ENCODE results near the gene CETN2.
"Not testable (repeated sequence)": the region's sequence is repeated elsewhere in the genome, so short reads cannot be mapped to it uniquely, and the experiment has no call there.

Gene CETN2

DNA sequence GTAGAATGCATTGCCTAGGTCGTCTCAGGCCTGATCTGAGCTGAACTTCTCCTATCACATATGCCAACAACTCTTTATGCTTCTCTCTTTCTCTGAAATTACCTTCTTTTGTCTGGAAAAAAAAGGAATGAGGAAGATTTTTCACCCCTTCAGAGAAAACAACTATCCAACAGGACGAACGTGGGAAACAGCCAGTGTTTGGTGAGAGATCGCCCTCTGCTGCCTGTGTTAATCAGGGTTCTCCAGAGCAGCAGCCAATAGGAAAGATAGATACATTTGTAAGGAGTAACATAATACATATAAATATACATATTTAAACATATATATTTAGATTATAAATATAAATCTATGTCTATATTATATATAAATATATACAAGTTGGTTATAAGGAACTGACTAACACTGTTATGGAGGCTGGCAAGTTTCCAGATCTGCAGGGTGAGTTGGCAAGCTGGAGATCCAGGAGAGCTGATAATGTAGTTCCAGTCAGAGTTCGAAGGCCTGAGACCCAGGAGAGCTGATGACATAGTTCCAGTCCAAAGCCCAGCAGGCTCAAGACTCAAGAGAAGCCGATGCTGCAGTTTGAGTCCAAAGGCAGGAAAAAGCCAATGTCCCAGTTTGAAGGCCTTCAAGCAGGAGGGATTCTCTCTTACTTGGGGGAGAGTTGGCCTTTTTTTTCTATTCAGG, 13.3 kb downstream of the CETN2 start:
- H3K4me3 Mint-ChIP-seq: no peak overlapping the region
- no peaks in the 10 kb centered on the region for H3K4me1 Mint-ChIP-seq
- no peak for ATAC-seq
- H3K9me3 Mint-ChIP-seq: no peaks in the 10 kb centered on the region
- H3K36me3 Mint-ChIP-seq: no peaks in the 10 kb centered on the region
- H3K27ac Mint-ChIP-seq: no peak overlapping the region
- H3K27me3 Mint-ChIP-seq: peaks cover 14% of the 10 kb centered on the region

- Mint-ChIP-seq H3K36me3 (no peaks in the 10 kb centered on the region), H3K4me1 (no peaks in the 10 kb centered on the region), H3K27me3 (no peaks in the 10 kb centered on the region), H3K27ac (no peak overlapping the region), H3K9me3 (no peaks in the 10 kb centered on the region), H3K4me3 (no peak overlapping the region)
- no peak for ATAC-seq
Observed at GRCh38 chrX:152814048-152814447, 16.5 kb downstream of the CETN2 start.

GRCh38 chrX:152813206-152813605, 17.4 kb downstream of the CETN2 start:
- H3K36me3 Mint-ChIP-seq: no peaks in the 10 kb centered on the region
- H3K4me3 Mint-ChIP-seq: no peak overlapping the region
- no peaks in the 10 kb centered on the region for H3K9me3 Mint-ChIP-seq
- no peak overlapping the region for H3K27ac Mint-ChIP-seq
- H3K27me3 Mint-ChIP-seq: no peaks in the 10 kb centered on the region
- no peak for ATAC-seq
- H3K4me1 Mint-ChIP-seq: no peaks in the 10 kb centered on the region

- Mint-ChIP-seq H3K9me3 (no peaks in the 10 kb centered on the region), H3K36me3 (no peaks in the 10 kb centered on the region), H3K4me3 (no peak overlapping the region), H3K4me1 (no peaks in the 10 kb centered on the region), H3K27me3 (no peaks in the 10 kb centered on the region), H3K27ac (no peak overlapping the region)
- ATAC-seq: no peak
Observed at GRCh38 chrX:152810403-152810802, 20.2 kb downstream of the CETN2 start.

DNA sequence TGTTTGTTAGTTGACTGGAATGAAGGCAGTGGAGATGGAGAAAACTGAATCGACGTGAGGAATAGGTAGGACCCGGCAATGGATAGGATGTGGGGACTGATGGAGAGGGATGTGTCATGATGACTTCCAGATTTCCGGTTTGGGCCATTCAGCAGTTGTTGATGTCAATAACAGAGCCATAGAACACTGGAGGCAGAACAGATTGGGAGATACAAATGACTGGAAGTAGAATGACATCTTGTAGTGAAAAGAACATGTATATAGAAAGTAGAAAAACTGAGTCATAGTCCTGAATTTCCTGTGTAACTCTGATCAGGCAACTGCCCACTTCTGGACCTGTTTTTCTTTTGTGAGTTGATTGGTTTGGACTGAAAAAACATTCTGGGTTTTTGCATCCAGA, 24.5 kb downstream of the CETN2 start:
- no peak overlapping the region for H3K27ac Mint-ChIP-seq

DNA sequence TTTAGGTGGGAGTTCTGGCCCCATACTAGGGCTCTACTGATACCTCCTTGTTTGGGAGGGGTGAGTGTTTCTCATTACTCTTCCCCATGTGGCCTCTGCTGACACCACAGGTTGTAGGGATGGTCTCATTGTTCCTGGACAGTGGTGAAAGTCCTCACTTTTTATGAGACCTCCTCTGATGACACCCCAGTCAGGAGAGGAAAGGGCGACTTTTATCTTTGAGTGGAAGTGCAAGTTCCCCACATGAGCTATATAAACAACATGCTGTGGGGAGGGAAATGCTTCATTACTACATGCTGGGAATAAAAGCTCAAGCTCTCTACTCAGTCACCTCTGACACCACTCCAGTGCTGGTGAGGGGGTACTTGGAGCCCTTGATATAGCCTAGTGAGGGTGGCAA, 31.6 kb downstream of the CETN2 start:
- peaks cover 8% of the 10 kb centered on the region for H3K27me3 Mint-ChIP-seq
- ATAC-seq: no peak
- no peaks in the 10 kb centered on the region for H3K36me3 Mint-ChIP-seq
- H3K4me1 Mint-ChIP-seq: no peaks in the 10 kb centered on the region
- no peaks in the 10 kb centered on the region for H3K9me3 Mint-ChIP-seq
- no peak overlapping the region for H3K27ac Mint-ChIP-seq
- H3K4me3 Mint-ChIP-seq: no peak overlapping the region

More for the DNA sequence above, 24.5 kb downstream of the CETN2 start:
- Mint-ChIP-seq H3K4me3 (no peak overlapping the region), H3K9me3 (no peaks in the 10 kb centered on the region), H3K4me1 (no peaks in the 10 kb centered on the region), H3K27me3 (peaks cover 8% of the 10 kb centered on the region), H3K36me3 (no peaks in the 10 kb centered on the region)
- ATAC-seq: no peak

DNA sequence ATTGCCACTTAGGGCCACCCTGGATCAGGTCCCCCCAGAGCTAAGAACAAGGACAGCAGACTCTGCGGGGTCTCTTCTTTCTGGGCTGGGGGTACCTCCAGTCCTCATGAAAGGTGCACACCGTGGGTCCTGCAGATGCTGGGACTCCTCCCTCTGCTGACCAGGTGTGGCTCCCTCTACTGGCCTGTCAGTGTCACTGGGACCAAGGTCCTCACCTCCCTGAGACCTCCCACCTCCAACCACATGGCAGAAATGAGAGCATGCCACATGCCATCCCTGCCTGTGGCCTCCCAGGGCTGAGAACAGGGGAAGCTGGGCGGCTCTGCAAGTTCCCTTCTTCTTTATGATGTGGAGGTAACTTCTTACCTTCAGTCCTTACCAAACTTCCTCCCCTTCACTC, 43.5 kb downstream of the CETN2 start:
- not testable (repeated sequence) for H3K9me3 Mint-ChIP-seq, H3K4me3 Mint-ChIP-seq, ATAC-seq, H3K27ac Mint-ChIP-seq, H3K4me1 Mint-ChIP-seq, H3K27me3 Mint-ChIP-seq, H3K36me3 Mint-ChIP-seq

Measured in stimulated activated memory B cell treated with anti-CD40 and anti-IgM and Interleukin-4, amounts not matched to agents 10 μg/mL and 1 μg/mL and 100 μg/mL, for 72 hours (primary cell).